HepG2 (cell line): ENCODE data around the gene SH3GL1.

Source experiments
- BORCS8-MEF2B ChIP-seq: sonication (generic); formaldehyde crosslinking; IDR thresholded peaks from 2 replicates; pipeline ENCODE4 v1.8.0; 2022; ENCODE audit warnings: mild to moderate bottlenecking, missing genetic modification reagents
- HHEX ChIP-seq: IDR thresholded peaks from 2 replicates; pipeline ENCODE4 v1.6.1; 2016; ENCODE audit warnings: control low read depth
- KLF9 ChIP-seq: IDR thresholded peaks from 2 replicates; pipeline ENCODE4 v1.6.1; 2016; ENCODE audit warnings: low read depth
- POLR2A ChIP-seq, 2 experiments: IDR thresholded peaks; 2 replicates each; pipeline ENCODE4 v1.6.1; 2011; ENCODE audit warnings: low read depth in 2 of 2, low read length in 2 of 2, mild to moderate bottlenecking in 1 of 2, moderate library complexity in 1 of 2; ENCODE audit not compliant: insufficient read depth in 1 of 2
- ZNF589 ChIP-seq: sonication (generic); formaldehyde crosslinking; conservative IDR thresholded peaks from 2 replicates; pipeline ENCODE4 v1.8.0; 2022; ENCODE audit warnings: mild to moderate bottlenecking, moderate library complexity, missing genetic modification reagents
- ZSCAN29 ChIP-seq: sonication (generic); formaldehyde crosslinking; conservative IDR thresholded peaks from 2 replicates; pipeline ENCODE4 v1.4.0; 2020; ENCODE audit warnings: mild to moderate bottlenecking, missing genetic modification reagents
- TF ChIP-seq, protein P1 (sequence below): fragments of 450-650 bp; IDR thresholded peaks from 2 replicates; pipeline ENCODE4 v1.6.1; 2017; ENCODE audit warnings: mild to moderate bottlenecking
- TF ChIP-seq, protein P2 (sequence below): IDR thresholded peaks from 2 replicates; pipeline ENCODE4 v1.6.1; 2016; ENCODE audit warnings: control low read depth
- TF ChIP-seq, protein P3 (sequence below): sonication (generic); formaldehyde crosslinking; IDR thresholded peaks from 2 replicates; pipeline ENCODE4 v1.5.0; 2020; ENCODE audit warnings: mild to moderate bottlenecking, missing genetic modification reagents, moderate library complexity
- TF ChIP-seq, protein P4 (sequence below): IDR thresholded peaks from 2 replicates; pipeline ENCODE4 v1.6.1; 2012; ENCODE audit warnings: inconsistent platforms

DNA sequence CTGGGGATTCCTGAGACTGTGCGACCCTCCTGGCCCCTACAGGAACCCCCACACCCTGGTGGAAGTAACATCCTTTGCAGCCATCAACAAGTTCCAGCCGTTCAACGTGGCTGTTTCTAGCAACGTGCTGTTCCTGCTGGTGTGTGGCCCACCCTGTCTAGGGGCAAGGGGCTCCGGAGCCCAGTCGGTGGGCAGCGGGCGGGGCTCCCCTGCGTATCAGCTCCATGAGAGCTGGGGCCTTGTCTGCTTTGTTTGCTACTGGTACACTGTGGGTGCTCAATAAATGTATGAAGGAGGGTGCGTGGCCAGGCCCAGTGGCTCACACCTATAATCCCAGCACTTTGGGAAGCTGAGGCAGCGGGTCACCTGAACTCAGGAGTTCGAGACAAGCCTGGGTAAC lies 46.1 kb downstream of the SH3GL1 start:
- TF ChIP-seq POLR2A (IDR thresholded peaks at IDR 0.05; ENCODE audit: insufficient read depth in 1 of 2, low read depth in 2 of 2, low read length in 2 of 2) (no peak), ZNF589 (no peak), BORCS8-MEF2B (no peak), HHEX (CRISPR knock-in tag) (no peak), KLF9 (CRISPR knock-in tag) (no peak), ZSCAN29 (CRISPR knock-in tag) (no peak)
- TF ChIP-seq, protein P1, sequence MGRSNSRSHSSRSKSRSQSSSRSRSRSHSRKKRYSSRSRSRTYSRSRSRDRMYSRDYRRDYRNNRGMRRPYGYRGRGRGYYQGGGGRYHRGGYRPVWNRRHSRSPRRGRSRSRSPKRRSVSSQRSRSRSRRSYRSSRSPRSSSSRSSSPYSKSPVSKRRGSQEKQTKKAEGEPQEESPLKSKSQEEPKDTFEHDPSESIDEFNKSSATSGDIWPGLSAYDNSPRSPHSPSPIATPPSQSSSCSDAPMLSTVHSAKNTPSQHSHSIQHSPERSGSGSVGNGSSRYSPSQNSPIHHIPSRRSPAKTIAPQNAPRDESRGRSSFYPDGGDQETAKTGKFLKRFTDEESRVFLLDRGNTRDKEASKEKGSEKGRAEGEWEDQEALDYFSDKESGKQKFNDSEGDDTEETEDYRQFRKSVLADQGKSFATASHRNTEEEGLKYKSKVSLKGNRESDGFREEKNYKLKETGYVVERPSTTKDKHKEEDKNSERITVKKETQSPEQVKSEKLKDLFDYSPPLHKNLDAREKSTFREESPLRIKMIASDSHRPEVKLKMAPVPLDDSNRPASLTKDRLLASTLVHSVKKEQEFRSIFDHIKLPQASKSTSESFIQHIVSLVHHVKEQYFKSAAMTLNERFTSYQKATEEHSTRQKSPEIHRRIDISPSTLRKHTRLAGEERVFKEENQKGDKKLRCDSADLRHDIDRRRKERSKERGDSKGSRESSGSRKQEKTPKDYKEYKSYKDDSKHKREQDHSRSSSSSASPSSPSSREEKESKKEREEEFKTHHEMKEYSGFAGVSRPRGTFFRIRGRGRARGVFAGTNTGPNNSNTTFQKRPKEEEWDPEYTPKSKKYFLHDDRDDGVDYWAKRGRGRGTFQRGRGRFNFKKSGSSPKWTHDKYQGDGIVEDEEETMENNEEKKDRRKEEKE = no peak
- TF ChIP-seq, protein P2, sequence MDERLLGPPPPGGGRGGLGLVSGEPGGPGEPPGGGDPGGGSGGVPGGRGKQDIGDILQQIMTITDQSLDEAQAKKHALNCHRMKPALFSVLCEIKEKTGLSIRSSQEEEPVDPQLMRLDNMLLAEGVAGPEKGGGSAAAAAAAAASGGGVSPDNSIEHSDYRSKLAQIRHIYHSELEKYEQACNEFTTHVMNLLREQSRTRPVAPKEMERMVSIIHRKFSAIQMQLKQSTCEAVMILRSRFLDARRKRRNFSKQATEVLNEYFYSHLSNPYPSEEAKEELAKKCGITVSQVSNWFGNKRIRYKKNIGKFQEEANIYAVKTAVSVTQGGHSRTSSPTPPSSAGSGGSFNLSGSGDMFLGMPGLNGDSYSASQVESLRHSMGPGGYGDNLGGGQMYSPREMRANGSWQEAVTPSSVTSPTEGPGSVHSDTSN (CRISPR knock-in tag) = no peak
- TF ChIP-seq, protein P3, sequence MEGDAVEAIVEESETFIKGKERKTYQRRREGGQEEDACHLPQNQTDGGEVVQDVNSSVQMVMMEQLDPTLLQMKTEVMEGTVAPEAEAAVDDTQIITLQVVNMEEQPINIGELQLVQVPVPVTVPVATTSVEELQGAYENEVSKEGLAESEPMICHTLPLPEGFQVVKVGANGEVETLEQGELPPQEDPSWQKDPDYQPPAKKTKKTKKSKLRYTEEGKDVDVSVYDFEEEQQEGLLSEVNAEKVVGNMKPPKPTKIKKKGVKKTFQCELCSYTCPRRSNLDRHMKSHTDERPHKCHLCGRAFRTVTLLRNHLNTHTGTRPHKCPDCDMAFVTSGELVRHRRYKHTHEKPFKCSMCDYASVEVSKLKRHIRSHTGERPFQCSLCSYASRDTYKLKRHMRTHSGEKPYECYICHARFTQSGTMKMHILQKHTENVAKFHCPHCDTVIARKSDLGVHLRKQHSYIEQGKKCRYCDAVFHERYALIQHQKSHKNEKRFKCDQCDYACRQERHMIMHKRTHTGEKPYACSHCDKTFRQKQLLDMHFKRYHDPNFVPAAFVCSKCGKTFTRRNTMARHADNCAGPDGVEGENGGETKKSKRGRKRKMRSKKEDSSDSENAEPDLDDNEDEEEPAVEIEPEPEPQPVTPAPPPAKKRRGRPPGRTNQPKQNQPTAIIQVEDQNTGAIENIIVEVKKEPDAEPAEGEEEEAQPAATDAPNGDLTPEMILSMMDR (CRISPR knock-in tag) = no peak
- TF ChIP-seq, protein P4, sequence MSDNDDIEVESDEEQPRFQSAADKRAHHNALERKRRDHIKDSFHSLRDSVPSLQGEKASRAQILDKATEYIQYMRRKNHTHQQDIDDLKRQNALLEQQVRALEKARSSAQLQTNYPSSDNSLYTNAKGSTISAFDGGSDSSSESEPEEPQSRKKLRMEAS = no peak
